HG02798 (cell line): Measurements from ENCODE around the gene PRKAR1B.

ENCODE experiments used
- ATAC-seq: cut with Tn5 transposase; IDR thresholded peaks from one replicate; pipeline ENCODE4 v1.9.1; 2021; ENCODE audit warnings: mild to moderate bottlenecking; ENCODE audit not compliant: unreplicated experiment, poor library complexity

Gene PRKAR1B

DNA sequence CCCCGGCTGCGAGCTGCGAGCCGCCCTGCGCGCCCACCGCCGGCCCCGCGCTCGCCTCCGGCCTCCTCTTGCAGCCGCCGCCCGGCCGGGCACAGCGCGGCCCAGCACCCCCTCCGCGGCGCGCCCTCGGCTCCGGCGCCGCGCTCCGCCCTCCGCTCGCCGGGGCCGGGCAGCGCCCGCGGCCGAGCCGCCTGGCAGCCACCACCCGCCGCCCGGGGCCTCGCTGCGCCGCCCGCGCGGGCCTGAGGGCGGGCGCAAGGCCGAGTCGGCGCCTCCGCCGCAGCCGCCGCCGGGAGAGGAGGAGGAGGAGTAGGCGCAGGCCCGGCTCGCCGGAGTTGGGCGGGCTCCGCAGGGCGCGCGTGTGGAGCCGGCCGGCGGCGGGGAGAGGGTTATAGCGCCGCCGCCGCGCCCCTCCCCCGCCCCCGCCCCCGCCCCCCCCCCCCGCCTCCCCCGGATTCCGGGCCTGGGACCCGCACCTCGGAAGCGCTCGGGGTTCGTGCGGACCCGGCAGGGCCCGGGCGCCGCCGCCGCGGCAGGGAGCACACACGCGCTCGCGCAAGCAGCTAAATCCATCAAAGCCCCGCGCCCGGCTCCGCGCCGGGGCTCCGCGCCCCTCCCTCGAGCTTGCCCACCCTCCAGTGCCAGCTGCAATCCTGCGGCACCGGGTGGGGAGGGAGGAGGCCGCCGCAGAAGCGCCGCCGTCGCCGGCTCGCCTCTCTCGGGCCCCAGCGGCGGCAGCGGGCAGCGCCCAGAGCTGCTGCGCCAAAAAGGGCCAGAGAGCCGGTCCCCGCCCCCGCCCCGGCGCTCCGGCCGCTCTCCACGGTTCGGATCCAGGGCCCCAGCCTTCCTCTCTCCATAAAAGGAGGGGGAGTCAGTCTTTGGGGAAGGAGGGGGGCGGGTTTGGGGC lies 207.3 kb downstream of the PRKAR1B start, which contains the start of gene PDGFA:
PDGFA (minus strand) TSS at position 363 of the 907 bp plus-strand sequence. CDS start 845 bp downstream, outside the sequence.
- ATAC-seq = no peak

DNA sequence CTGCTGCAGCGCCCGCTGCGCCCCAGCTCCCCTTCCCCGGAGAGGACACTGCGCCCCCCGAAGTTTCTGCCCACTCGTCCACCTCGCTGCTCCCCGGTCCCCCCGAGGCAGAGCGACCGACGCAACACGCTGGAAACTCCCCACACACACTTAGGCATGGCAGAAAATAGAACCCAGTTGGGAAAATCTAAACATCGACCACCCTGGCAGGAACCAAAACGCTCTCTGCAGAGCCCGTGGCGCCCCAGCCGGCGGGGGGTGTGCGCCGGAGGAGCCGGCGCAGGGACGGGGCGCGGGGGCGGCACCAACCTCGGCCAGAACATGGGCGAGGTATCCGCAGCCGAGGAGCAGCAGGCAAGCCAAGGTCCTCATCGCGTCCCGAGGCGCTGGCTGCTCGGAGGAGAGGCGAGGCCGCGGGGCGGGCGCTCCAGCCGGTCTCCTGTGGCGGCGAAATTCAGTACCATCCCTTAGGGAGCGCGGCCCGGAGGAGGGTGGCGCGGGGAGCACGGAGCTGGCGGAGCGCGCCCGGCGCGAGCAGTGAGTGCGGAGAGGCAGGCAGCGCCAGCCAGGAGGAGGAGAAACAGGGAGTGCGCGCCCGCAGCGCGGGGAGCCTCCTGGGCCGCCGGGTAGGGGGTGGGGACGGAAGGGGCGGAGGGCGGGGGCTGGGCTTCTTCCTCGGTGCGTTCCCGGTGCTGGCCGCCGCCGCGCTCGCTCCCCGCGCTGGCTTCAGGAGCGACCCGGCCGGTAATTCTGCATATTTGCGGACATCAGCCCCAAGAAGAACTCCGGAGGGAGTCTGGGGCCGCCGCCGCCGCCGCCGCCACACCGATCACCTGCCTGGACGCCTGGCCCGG lies 208.2 kb downstream of the PRKAR1B start:
- no peak for ATAC-seq

DNA sequence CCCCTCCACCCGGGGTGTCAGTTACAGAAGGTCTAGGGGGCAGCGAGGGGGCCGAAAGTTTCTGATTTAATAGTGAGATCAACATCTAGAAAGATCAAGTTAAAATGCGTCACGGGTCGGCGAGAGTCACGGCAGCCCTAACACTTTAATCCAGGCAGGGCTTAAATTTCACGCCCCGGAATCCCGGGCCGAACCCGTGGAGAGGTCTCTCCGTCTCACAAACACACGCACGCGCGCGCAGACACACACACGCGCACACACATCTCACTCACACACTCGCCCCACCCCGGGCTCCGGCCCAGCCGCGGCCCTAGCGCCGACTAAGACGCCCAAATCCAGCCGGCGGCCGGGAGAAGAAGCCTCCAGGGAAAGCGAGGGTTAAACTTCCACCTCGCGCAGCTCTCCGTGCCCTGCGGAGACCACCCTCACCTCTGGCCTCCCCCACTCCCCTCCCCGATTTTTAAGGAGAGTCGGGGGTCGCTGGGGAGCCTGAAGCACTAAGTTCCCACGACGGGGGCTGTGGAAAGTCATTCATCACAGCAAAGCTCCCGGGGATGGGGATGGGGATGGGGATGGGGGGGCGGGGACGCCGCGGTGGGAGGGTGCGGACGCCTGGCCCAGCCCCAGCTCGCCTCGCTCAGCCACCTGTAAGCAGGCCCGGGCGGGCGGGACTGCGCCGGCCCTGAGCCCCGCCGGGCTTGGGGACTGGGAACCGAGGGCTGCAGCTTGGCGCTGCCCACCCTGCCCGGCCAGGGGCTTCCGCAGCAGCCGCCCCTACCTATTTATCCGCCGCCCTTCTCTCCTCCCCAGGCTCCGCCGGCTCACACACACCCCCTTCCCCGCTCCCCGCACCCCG lies 209.1 kb downstream of the PRKAR1B start:
- no peak for ATAC-seq

DNA sequence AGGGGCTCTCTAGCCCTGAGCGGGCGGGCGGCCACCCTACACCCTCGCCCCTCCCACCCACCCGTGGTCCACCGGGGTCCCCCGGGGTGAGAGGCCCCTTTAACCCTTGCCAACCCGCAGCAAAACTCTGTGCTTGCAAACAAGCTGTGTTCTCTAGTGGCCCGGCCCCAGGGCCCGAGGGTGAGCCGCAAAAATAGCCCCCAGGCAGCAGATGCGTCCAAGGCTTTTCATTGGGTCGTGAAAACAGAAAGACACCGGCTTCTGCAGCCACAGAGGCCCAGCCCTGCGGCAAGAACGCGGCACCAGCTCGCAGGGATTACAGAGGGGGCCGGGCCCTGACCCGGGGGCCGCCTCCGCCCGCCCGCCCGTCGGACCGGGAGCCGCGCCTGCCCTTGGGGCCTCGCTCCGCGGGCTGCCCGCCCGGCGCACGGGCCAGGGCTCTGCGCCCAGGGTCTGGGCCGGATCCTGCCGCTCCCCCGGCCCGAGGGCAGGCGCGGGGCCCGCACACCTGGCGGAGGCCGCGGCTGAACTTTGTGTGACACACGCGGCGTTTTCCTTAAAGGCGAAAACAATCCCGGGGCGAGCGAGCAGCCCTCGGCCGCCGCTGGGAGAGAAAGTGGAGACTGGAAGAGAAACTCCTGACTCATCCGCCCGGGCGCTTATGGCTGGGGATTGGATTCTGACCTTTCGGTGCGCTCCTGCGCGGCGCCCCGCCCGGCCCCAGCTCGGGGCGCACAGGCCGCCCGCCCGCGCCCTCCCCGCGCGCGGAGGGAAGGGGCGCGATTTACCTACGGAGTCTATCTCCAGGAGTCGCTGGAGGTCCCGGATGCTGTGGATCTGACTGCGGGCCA lies 210.2 kb downstream of the PRKAR1B start:
- ATAC-seq = no peak

DNA sequence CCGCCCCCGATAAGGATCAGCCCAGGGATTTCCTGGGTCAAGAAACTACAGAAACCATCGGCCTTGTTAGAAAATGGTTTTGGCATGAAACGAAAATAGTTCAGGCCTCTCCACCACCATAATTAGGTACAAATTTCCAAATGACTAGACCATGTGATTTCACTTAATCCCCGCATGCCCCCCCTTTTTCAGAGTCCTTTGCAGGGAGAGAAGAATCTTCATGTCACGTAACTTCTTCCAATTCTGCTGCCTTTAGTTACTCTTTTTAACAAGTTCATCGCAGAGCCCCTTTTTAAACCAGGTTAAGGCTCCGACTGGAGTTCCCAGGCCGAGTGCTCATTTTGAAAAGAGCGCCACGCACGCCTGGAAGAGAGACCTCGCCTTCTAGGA lies 210.9 kb downstream of the PRKAR1B start:
- no peak for ATAC-seq

DNA sequence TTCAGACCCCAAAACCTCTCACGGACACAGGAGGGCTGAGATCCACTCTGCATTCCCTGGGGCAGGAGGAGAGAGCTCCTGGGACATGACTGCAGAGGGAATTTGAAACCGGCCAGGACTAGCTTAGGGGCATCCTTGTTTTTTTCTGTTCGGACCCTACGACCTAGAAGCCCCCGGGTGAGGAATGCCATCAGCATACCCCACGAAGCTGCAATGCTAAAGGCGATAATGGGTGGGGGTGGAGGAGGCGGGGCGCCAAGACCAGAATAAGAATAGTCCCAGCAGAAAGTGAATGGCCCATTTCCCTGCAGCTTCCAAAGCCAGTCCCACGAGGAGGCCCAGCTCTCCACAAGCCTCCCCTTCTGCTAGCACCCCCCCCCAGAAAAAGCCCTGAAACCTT lies 211.5 kb downstream of the PRKAR1B start:
- ATAC-seq = no peak

DNA sequence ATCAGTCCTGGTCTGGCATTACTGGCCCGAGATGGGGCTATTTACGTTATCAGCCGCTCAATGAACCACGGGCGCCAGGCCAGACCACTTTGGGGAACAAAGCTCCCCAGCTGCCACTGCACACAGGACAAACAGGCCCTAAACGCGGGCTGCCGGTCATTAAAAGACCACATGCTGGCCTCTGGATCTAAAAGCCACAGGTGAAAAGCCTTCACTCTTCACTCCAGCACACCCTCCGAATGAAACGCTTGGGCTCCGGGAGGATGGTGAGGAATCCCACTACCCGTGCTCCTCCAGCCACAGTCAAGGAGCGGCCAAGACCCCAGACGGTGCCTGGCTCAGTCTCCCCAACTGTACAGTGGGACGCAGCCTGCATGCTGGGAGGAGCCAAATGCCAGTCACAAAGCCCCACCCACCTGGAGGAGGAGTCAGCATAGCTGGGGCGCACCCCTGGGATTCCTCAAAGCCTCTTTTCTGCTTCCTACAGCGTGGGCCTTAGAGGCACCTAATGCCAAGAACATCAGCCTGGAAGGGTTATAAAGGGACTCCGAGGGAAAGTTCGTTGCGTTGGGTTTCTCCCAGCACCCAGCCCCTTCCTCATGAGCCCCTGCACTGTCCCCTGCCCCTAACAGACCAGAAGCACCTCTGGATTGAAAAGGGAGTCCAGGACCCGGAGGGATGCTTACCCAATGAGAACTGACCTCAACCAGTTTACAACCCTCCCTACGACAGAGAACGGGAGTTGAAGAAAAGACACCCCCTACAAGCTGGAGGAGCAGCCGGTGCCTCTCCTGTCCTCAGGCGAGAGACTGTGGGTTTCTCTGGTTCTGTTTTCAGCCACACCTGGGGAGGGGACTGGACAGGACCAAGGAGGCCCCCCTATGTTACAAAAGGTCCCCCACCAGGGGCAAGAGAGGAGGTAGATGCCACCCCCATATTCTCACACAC lies 212.2 kb downstream of the PRKAR1B start:
- ATAC-seq = no peak

DNA sequence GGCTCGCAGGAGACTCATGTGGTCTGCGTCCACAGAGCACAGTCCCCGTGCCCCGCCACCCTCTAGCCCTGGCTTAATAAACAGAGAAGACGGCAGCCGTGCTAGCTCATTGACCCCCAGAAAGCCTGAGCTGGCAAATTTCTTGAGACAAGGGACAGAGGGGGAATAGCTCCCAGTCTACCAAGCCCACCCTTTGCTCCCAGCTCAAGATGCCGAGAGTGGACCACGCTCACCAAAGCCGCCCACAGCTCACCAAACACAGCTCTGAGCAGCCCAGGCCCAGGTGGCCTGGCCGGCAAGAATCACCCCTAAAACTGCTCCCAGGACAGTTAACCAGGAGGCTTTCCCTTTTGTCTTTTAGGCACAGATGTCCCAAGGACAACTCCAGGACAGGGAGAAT lies 212.8 kb downstream of the PRKAR1B start:
- ATAC-seq = no peak

DNA sequence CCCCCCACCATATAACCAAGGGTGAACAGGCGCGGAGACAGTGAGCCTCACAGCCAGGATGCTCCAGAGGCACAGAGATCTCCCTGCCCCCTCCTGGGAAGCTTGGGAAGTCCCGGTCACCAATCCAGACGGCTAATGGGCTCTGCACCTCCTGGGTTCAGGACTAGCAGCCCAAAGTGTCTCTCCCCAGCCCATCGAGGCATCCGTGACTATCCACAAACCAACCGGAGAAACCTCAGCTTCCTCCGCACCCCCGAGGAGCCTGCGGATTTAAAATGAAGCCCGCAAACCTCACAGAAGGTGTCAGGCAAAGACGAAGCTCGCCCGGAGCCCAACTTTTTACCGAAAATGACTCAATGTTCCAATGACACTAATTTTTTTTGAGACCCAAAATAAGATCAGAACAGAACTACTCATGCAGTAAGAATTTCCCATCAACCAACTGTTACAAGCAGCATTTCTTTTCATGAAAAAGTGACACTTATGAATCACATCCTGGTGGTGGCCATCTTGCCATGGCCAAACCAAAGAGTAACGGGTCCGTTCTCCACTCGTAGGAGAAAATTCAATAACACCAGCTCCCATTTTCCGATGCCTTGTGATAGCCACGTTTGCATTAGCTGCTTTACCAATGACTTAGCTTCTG lies 213.4 kb downstream of the PRKAR1B start:
- no peak for ATAC-seq

DNA sequence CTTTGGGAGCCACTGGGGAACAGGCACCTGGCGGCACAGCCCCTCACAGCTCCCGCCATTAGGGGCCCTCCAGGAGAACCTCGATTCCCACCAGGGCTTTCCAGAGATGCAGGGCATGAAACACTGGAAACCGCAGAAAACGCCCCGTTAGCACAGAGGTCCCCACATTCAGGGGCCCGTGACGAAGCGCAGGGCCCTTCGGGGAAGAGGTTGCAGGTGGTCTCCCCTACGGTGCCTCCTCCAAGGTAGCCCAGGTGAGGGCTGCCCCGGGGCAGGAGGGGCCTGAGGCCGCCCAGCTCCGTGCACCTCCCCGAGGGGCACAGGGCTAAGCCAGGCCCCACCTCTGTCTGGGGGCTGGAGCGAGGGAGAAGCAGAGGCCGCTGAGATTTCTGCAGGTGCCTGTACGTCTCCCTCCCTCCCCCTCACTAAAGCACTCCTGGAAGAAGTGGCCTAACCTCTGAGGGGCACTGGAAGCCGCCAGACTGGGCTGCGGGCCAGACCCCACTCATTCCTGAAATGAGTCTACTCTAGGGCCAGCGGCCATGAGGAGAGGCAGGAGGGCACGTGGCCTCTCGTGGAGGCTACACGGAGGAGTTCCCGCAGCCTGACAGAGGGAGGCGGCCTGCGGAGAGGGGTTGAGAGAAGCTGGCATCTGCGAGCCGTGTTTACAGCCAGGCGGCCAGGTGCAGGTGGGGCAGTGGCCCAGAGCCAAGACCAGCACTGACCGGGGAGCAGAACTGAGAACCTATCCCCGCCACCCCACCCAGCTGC lies 214.4 kb downstream of the PRKAR1B start:
- no peak for ATAC-seq

DNA sequence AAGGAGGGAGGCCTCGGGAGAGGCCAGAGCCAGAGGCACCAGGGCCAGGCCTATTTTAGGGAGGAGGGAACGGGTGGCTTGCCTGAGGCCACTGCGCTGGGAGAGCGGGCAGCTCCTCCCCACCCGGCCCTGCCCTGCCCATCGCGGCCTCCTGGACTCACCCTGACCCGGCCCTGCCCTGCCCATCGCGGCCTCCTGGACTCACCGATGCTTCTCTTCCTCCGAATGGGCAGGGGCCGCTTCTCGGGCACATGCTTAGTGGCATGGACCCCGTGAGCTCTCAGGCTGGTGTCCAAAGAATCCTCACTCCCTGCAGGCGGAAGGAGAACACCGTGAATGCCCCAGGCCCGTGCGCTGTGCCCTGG lies 215.0 kb downstream of the PRKAR1B start:
- no peak for ATAC-seq

DNA sequence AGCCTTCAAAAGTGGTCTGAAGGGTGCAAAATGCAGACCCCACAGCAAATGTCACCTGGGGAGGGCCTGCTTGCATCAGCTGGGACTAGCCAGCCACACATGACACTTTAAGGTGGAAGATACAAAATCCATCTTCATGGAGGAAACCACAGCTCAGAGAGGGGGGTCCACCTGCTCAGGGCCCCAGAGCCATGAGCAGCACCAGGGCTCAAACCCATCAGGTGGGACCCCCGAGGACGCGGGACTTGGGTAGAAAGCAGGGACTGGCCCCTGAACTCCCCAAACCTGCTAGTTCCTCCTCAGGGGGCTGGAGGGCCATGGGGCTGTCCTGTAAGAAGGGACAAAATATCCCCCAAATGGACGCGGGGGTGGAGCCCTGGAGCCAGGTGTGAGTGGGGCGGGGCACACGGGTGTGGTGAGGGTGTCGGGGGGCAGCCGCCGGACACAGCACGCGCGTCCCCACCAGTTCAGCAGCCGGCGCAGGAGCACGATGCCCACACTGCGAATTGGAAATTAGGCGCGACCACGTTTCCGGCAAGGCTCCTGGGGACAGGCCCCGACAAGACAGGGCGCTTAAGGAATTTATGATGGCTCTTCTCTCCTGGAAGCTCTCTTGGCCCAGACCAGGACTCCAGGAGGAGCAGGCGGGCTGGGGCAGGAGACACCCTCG lies 215.5 kb downstream of the PRKAR1B start:
- ATAC-seq = no peak

DNA sequence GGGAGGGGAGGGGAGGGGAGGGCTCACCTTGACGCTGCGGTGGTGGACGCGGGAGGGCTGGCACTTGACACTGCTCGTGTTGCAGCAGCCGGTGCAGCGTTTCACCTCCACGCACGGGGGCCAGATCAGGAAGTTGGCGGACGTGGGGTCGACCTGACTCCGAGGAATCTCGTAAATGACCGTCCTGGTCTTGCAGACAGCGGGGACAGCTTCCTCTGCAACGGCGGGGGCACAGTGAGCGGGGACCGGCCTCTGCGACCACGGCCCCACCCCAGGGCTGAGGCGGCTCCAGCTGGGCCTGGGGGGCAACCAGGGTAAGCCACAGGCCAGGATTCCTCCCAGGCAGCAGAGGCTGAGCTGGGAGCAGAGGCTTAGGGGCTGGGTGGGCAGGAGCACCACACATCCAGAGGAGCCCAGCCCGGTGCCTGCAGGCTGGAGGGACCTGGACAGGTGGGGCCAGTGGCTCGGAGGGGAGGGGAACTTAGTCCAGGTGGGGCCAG lies 216.2 kb downstream of the PRKAR1B start:
- ATAC-seq = no peak

DNA sequence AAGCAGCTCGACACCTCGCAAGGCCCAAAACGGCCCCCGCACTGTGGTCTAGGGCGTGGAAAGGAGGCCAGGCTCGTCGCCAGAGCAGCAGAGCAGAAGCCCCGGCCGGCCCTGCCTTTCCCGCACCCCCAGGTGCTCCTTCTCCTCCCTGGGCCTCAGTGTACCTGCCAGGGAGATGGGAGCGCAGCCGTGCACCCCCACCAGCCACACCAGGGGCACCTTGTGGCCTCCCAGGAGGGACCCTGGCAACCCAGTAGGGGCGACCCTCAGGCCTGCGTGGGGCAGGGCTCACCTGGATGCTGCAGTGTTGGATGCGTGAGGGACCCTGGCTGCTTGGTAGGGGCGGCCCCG lies 217.0 kb downstream of the PRKAR1B start:
- ATAC-seq = no peak

DNA sequence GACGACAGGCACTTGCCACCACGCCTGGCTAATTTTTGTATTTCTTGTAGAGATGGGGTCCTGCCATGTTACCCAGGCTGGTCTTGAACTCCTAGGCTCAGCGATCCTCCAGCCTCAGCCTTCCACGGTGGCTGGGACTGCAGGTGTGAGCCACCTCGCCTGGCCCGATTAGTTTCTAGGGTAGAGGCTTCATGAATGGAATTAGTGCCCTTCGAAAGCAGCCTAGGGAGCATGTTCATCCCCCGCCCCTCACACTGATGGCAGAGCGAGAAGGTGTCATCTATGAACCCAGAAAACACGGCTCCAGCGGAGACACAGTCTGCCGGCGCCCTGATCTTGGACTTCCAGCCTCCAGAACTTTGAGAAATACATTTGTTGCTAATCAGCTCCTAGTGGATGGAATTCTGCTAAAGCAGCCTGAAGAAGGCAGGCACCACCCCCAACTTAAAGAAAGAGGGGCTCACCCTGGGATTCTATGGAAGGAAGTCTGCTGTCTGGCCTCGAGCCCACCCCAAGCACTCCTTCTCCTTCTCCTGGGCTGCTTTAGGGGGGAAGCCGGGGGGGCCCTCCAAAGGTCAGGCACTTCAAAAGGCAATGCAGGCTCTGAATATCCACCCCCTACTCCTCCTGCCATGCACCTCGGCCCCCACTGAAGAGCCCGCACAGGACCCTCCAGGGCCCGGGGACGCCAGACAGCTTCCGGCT lies 217.5 kb downstream of the PRKAR1B start:
- ATAC-seq = no peak
